Natural killer cell (primary cell): ENCODE measurements around the gene ZNF593OS. TPM values are rescaled to one million over a fixed set of nuclear protein-coding genes. Genes with fewer than 3 reads are reported as not detected.

Experiments used
- ATAC-seq, 3 donors: fragments of 150-1000 bp in 2 of 3; fragments of 200-7000 bp in 1 of 3; cut with Tn5 transposase; 1 replicate in 1 of 3; 2 replicates in 2 of 3; pipeline ENCODE4 v1.10.0; 2021; ENCODE audit warnings: mild to moderate bottlenecking in 2 of 3, moderate library complexity in 2 of 3
- DNase-seq, 2 donors: peaks; one replicate each; pipeline versions ENCODE4 v3.0.0 to v3.0.0-alpha.2; 2013 to 2021; ENCODE audit warnings: mixed read lengths in 1 of 2
- H3K27ac ChIP-seq: one replicate; pipeline ENCODE4 v1.5.1; 2013; ENCODE audit warnings: mild to moderate bottlenecking, low read length
- H3K27me3 ChIP-seq: one replicate; pipeline ENCODE4 v1.6.1; 2013; ENCODE audit warnings: low read length; ENCODE audit not compliant: control insufficient read depth, insufficient read depth
- H3K36me3 ChIP-seq: one replicate; pipeline ENCODE4 v1.6.1; 2013; ENCODE audit warnings: low read length; ENCODE audit not compliant: control insufficient read depth, insufficient read depth
- H3K4me1 ChIP-seq: one replicate; pipeline ENCODE4 v1.6.1; 2013; ENCODE audit warnings: low read length; ENCODE audit not compliant: control insufficient read depth, insufficient read depth
- H3K4me3 ChIP-seq: one replicate; pipeline ENCODE4 v1.5.1; 2013; ENCODE audit warnings: low read length
- H3K9me3 ChIP-seq: one replicate; pipeline ENCODE4 v1.6.1; 2013; ENCODE audit warnings: low read length; ENCODE audit not compliant: control insufficient read depth, insufficient read depth
- H3K27ac Mint-ChIP-seq, 2 donors: one replicate each; pipeline ENCODE4 v1.8.0; 2022; ENCODE audit warnings: mild to moderate bottlenecking in 2 of 2, mixed read lengths in 2 of 2, moderate library complexity in 1 of 2
- H3K27me3 Mint-ChIP-seq, 2 donors: one replicate each; pipeline ENCODE4 v1.8.0; 2022; ENCODE audit warnings: low read depth in 2 of 2, mixed read lengths in 2 of 2
- H3K36me3 Mint-ChIP-seq: one replicate; pipeline ENCODE4 v1.8.0; 2022; ENCODE audit warnings: mixed read lengths
- H3K4me1 Mint-ChIP-seq, 2 donors: one replicate each; pipeline ENCODE4 v1.8.0; 2022; ENCODE audit warnings: mixed read lengths in 2 of 2
- H3K4me3 Mint-ChIP-seq: one replicate; pipeline ENCODE4 v1.8.0; 2022; ENCODE audit warnings: mild to moderate bottlenecking, moderate library complexity, mixed read lengths
- H3K9me3 Mint-ChIP-seq, 2 donors: one replicate each; pipeline ENCODE4 v1.8.0; 2022; ENCODE audit warnings: mixed read lengths in 2 of 2
- WGBS: methylation state at CpG from one replicate; pipeline ENCODE4 v1.1.7; 2013; ENCODE audit warnings: missing lambda C conversion rate; ENCODE audit not compliant: insufficient coverage; 5-methylcytosine and 5-hydroxymethylcytosine counted together
- intact Hi-C: fragments of 100-400 bp; cut with micrococcal nuclease; formaldehyde crosslinking; loops from one replicate; pipeline ENCODE4 v1.14.2; 2022
- total RNA-seq, 4 donors: library from RNA; stranded (reverse); fragments of 120-200 nt in 1 of 4; gene quantifications; one replicate each; pipeline versions ENCODE4 v1.2.3 to v1.2.4, GENCODE V29; 2013 to 2022
- TF ChIP-seq, protein P1 (sequence below): fragments of 200-600 bp; IDR thresholded peaks from one replicate; pipeline ENCODE4 v1.8.0; 2022; ENCODE audit warnings: antibody characterized with exemption

ZNF593OS gene
- not detected for total RNA-seq
- total RNA-seq (2013) = not detected

GRCh38 chr1:26171084-26172072 lies at the start of gene ZNF593OS:
TSS of gene ZNF593OS (minus strand) at chr1:26171832. CDS start at chr1:26171661, 171 bp downstream.
- TF ChIP-seq, protein P1, sequence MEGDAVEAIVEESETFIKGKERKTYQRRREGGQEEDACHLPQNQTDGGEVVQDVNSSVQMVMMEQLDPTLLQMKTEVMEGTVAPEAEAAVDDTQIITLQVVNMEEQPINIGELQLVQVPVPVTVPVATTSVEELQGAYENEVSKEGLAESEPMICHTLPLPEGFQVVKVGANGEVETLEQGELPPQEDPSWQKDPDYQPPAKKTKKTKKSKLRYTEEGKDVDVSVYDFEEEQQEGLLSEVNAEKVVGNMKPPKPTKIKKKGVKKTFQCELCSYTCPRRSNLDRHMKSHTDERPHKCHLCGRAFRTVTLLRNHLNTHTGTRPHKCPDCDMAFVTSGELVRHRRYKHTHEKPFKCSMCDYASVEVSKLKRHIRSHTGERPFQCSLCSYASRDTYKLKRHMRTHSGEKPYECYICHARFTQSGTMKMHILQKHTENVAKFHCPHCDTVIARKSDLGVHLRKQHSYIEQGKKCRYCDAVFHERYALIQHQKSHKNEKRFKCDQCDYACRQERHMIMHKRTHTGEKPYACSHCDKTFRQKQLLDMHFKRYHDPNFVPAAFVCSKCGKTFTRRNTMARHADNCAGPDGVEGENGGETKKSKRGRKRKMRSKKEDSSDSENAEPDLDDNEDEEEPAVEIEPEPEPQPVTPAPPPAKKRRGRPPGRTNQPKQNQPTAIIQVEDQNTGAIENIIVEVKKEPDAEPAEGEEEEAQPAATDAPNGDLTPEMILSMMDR = no peak
- Mint-ChIP-seq H3K27me3 (peaks cover 0 to 6% of the 10 kb centered on the region in 2 donors), H3K27ac (peak within 1 kb of the TSS; percentile 66 to 92), H3K4me3 (peak within 1 kb of the TSS; percentile 84), H3K36me3 (no peaks in the 10 kb centered on the region), H3K4me1 (peaks cover 0 to 20% of the 10 kb centered on the region in 2 donors), H3K9me3 (no peaks in the 10 kb centered on the region)
- intact Hi-C loops = no loop called here
- H3K27me3 ChIP-seq = no peaks in the 10 kb centered on the region
- DNase-seq = no peak
- no peak for ATAC-seq
- 96% methylated on average over 34 of the region's 34 CpGs for WGBS
- H3K36me3 ChIP-seq = no peaks in the 10 kb centered on the region
- H3K4me3 ChIP-seq = no peak within 1 kb of the TSS
- no peaks in the 10 kb centered on the region for H3K9me3 ChIP-seq
- no peak within 1 kb of the TSS for H3K27ac ChIP-seq
- peaks cover 18% of the 10 kb centered on the region for H3K4me1 ChIP-seq

GRCh38 chr1:26221094-26221493 lies 49.5 kb upstream of the ZNF593OS start:
- Mint-ChIP-seq H3K4me1 (peaks cover 7 to 12% of the 10 kb centered on the region in 2 donors), H3K36me3 (no peaks in the 10 kb centered on the region), H3K9me3 (no peaks in the 10 kb centered on the region), H3K27me3 (peaks cover 7 to 8% of the 10 kb centered on the region in 2 donors), H3K4me3 (no peak overlapping the region), H3K27ac (no peak overlapping the region)
- no peak for DNase-seq
- no peak overlapping the region for H3K4me3 ChIP-seq
- H3K27me3 ChIP-seq = peaks cover 3% of the 10 kb centered on the region
- H3K9me3 ChIP-seq = no peaks in the 10 kb centered on the region
- WGBS = 91% methylated on average over 2 of the region's 2 CpGs
- no peak overlapping the region for H3K27ac ChIP-seq
- intact Hi-C loops = no loop called here
- no peak for ATAC-seq
- TF ChIP-seq, protein P1 = no peak
- peaks cover 15% of the 10 kb centered on the region for H3K4me1 ChIP-seq
- H3K36me3 ChIP-seq = no peaks in the 10 kb centered on the region

- no peak for ATAC-seq
- WGBS = 74% methylated on average over 27 of the region's 27 CpGs
These were observed 48.7 kb upstream of the ZNF593OS start for GRCh38 chr1:26220199-26220912.

More at GRCh38 chr1:26220199-26220912, 48.7 kb upstream of the ZNF593OS start:
- Mint-ChIP-seq H3K36me3 (no peaks in the 10 kb centered on the region), H3K27me3 (peaks cover 0 to 2% of the 10 kb centered on the region in 2 donors), H3K4me3 (no peak overlapping the region), H3K9me3 (no peaks in the 10 kb centered on the region), H3K4me1 (peaks cover 0 to 5% of the 10 kb centered on the region in 2 donors), H3K27ac (no peak overlapping the region)
- H3K27me3 ChIP-seq = no peaks in the 10 kb centered on the region
- no peaks in the 10 kb centered on the region for H3K9me3 ChIP-seq
- DNase-seq = no peak
- no peak overlapping the region for H3K4me3 ChIP-seq
- intact Hi-C loops = no loop called here
- peaks cover 8% of the 10 kb centered on the region for H3K4me1 ChIP-seq
- TF ChIP-seq, protein P1 = no peak
- no peaks in the 10 kb centered on the region for H3K36me3 ChIP-seq
- no peak overlapping the region for H3K27ac ChIP-seq
